ENCODE data around the gene ACER3. TPM values are rescaled to one million over a fixed set of nuclear protein-coding genes. Genes with fewer than 3 reads are reported as not detected.

The ACER3 gene
- polyA plus RNA-seq, 1 donor from 2014 or later = 14.9 TPM

DNA sequence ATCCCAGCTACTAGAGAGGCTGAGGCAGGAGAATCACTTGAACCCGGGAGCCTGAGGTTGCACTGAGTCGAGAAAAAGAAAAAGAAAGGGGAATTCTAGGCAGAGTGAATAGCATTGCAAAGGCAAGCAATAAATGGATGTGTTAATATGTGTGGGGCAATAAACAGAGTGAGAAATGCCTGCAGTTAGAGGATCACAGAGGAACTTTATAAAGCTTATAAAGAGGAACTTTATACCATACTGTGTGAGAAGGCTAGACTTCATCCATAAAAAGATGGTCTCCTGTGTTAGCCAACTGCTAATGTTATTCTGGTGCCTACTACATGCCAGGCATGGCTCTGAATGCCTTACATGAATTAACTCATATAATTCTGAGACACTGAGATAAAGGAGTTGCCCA is 174.3 kb downstream of the ACER3 start:
- no peaks in the 10 kb centered on the region for H3K79me2 ChIP-seq (replicated peaks; ENCODE audit: insufficient read depth, low read length)
- H3K36me3 ChIP-seq (ENCODE audit: insufficient read depth, low read length) = no peaks in the 10 kb centered on the region
- no peak overlapping the region for H3K9ac ChIP-seq (ENCODE audit: low read length)
- H3K9me3 ChIP-seq (ENCODE audit: low read length) = no peaks in the 10 kb centered on the region
- H4K20me1 ChIP-seq (ENCODE audit: insufficient read depth) = no peaks in the 10 kb centered on the region
- H3F3A ChIP-seq (ENCODE audit: insufficient read depth, low read length, poor library complexity, severe bottlenecking) = no peaks in the 10 kb centered on the region
- H3K9me2 ChIP-seq (ENCODE audit: insufficient read depth, low read length) = no peaks in the 10 kb centered on the region
- no peak overlapping the region for H3K4me3 ChIP-seq (ENCODE audit: low read length)
- peaks cover 17% of the 10 kb centered on the region for H3K27me3 ChIP-seq (ENCODE audit: insufficient read depth, low read depth, low read length)
- H2AFZ ChIP-seq (ENCODE audit: low read depth, low read length) = no peak overlapping the region
- H3K27ac ChIP-seq (ENCODE audit: low read length) = no peak overlapping the region
- TF ChIP-seq POLR2AphosphoS5 (IDR thresholded peaks at IDR 0.05) = no peak
- no peak for TF ChIP-seq EP300 (conservative IDR thresholded peaks at IDR 0.05; ENCODE audit: poor library complexity, severe bottlenecking)
- TF ChIP-seq EZH2 (IDR thresholded peaks at IDR 0.05; ENCODE audit: borderline replicate concordance, insufficient read depth, low read length, poor library complexity, severe bottlenecking) = no peak
- TF ChIP-seq, protein P1, sequence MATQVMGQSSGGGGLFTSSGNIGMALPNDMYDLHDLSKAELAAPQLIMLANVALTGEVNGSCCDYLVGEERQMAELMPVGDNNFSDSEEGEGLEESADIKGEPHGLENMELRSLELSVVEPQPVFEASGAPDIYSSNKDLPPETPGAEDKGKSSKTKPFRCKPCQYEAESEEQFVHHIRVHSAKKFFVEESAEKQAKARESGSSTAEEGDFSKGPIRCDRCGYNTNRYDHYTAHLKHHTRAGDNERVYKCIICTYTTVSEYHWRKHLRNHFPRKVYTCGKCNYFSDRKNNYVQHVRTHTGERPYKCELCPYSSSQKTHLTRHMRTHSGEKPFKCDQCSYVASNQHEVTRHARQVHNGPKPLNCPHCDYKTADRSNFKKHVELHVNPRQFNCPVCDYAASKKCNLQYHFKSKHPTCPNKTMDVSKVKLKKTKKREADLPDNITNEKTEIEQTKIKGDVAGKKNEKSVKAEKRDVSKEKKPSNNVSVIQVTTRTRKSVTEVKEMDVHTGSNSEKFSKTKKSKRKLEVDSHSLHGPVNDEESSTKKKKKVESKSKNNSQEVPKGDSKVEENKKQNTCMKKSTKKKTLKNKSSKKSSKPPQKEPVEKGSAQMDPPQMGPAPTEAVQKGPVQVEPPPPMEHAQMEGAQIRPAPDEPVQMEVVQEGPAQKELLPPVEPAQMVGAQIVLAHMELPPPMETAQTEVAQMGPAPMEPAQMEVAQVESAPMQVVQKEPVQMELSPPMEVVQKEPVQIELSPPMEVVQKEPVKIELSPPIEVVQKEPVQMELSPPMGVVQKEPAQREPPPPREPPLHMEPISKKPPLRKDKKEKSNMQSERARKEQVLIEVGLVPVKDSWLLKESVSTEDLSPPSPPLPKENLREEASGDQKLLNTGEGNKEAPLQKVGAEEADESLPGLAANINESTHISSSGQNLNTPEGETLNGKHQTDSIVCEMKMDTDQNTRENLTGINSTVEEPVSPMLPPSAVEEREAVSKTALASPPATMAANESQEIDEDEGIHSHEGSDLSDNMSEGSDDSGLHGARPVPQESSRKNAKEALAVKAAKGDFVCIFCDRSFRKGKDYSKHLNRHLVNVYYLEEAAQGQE (IDR thresholded peaks at IDR 0.05; ENCODE audit: borderline replicate concordance) = no peak
- no peak for TF ChIP-seq TAF1 (IDR thresholded peaks at IDR 0.05; ENCODE audit: low read depth)
- no peak for TF ChIP-seq SMC3 (conservative IDR thresholded peaks at IDR 0.05; ENCODE audit: poor library complexity)
- H3K4me2 ChIP-seq (ENCODE audit: low read length) = no peak overlapping the region

DNA sequence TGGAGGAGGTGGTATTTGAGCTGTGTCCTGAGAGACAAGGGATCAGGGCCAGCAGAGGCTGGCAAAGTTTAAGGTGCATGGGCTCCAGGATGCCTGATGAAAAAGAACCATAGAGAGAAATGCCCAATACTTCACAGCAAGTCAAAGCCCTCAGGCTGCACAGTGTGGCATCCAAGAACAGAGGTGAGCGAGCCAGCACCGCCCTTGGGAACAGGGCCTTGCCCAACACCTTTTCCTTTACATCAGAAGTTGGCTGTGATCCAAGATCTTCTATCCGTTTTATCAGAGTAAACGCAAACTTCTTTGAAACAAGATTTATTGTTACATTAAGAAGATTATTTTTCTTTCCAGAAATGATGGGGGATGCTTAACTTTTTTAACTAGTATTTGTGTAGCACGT is 174.9 kb downstream of the ACER3 start:
- Histone ChIP-seq H3K79me2 (replicated peaks; ENCODE audit: insufficient read depth, low read length) (no peaks in the 10 kb centered on the region), H4K20me1 (ENCODE audit: insufficient read depth) (no peaks in the 10 kb centered on the region), H3K27me3 (ENCODE audit: insufficient read depth, low read depth, low read length) (peaks cover 18% of the 10 kb centered on the region), H3K36me3 (ENCODE audit: insufficient read depth, low read length) (no peaks in the 10 kb centered on the region), H3K9ac (ENCODE audit: low read length) (no peak overlapping the region), H3K4me3 (ENCODE audit: low read length) (no peak overlapping the region), H3K9me2 (ENCODE audit: insufficient read depth, low read length) (no peaks in the 10 kb centered on the region), H3F3A (ENCODE audit: insufficient read depth, low read length, poor library complexity, severe bottlenecking) (no peaks in the 10 kb centered on the region), H2AFZ (ENCODE audit: low read depth, low read length) (no peak overlapping the region), H3K27ac (ENCODE audit: low read length) (no peak overlapping the region), H3K4me2 (ENCODE audit: low read length) (no peak overlapping the region), H3K9me3 (ENCODE audit: low read length) (no peaks in the 10 kb centered on the region)
- TF ChIP-seq POLR2AphosphoS5 (IDR thresholded peaks at IDR 0.05) (no peak), EP300 (conservative IDR thresholded peaks at IDR 0.05; ENCODE audit: poor library complexity, severe bottlenecking) (no peak)

GRCh38 chr11:77036398-77036797 is 175.7 kb downstream of the ACER3 start:
- TF ChIP-seq EP300 (conservative IDR thresholded peaks at IDR 0.05; ENCODE audit: poor library complexity, severe bottlenecking) (no peak), SMC3 (conservative IDR thresholded peaks at IDR 0.05; ENCODE audit: poor library complexity) (no peak), POLR2AphosphoS5 (IDR thresholded peaks at IDR 0.05) (no peak)
- TF ChIP-seq, protein P1 (IDR thresholded peaks at IDR 0.05; ENCODE audit: borderline replicate concordance) = no peak
- H3K36me3 ChIP-seq (ENCODE audit: insufficient read depth, low read length) = no peaks in the 10 kb centered on the region
- H3K27ac ChIP-seq (ENCODE audit: low read length) = no peak overlapping the region
- H2AFZ ChIP-seq (ENCODE audit: low read depth, low read length) = no peak overlapping the region
- no peaks in the 10 kb centered on the region for H3K9me2 ChIP-seq (ENCODE audit: insufficient read depth, low read length)
- H3F3A ChIP-seq (ENCODE audit: insufficient read depth, low read length, poor library complexity, severe bottlenecking) = no peaks in the 10 kb centered on the region
- no peaks in the 10 kb centered on the region for H4K20me1 ChIP-seq (ENCODE audit: insufficient read depth)
- peaks cover 18% of the 10 kb centered on the region for H3K27me3 ChIP-seq (ENCODE audit: insufficient read depth, low read depth, low read length)
- no peaks in the 10 kb centered on the region for H3K9me3 ChIP-seq (ENCODE audit: low read length)
- no peaks in the 10 kb centered on the region for H3K79me2 ChIP-seq (replicated peaks; ENCODE audit: insufficient read depth, low read length)
- H3K4me3 ChIP-seq (ENCODE audit: low read length) = no peak overlapping the region
- no peak overlapping the region for H3K9ac ChIP-seq (ENCODE audit: low read length)
- H3K4me2 ChIP-seq (ENCODE audit: low read length) = no peak overlapping the region
